Esophagus muscularis mucosa (tissue), 3 donors: ENCODE data around the gene ZNF532.

Experiments used
- POLR2A ChIP-seq: fragments of 450-650 bp; IDR thresholded peaks from one replicate; pipeline ENCODE4 v1.6.1; 2017; ENCODE audit warnings: antibody characterized with exemption, moderate library complexity, mild to moderate bottlenecking, low read depth
- POLR2AphosphoS5 ChIP-seq, 2 donors: sonication (generic); formaldehyde crosslinking; IDR thresholded peaks; one replicate each; pipeline ENCODE4 v1.6.1; 2017; ENCODE audit warnings: antibody characterized with exemption in 2 of 2
- TF ChIP-seq, protein P1 (sequence below), 3 experiments: fragments of 200-600 bp in 2 of 3; fragments of 450-650 bp in 1 of 3; sonication (generic) in 2 of 3; IDR thresholded peaks; one replicate each; pipeline ENCODE4 v1.5.1; 2017 to 2019; ENCODE audit warnings: antibody characterized with exemption in 3 of 3, mild to moderate bottlenecking in 2 of 3, moderate library complexity in 1 of 3

DNA sequence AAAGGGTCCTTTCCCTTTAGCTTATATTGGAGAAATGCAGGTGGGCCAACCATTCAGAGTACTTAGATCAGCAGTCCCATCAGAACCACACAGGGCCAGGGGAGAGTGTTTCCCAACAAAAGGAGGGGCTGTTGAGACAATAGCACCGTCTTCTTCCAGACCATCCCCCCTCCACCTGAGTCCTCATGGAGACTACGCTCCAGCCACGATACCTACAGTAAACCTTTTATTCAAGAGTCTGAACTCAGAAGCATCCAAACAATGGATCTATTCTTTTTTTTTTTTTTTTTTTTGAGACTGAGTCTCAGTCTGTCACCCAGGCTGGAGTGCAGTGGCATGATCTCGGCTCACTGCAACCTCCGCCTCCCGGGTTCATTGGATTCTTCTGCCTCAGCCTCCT lies 25.7 kb upstream of the ZNF532 start:
- TF ChIP-seq, protein P1, sequence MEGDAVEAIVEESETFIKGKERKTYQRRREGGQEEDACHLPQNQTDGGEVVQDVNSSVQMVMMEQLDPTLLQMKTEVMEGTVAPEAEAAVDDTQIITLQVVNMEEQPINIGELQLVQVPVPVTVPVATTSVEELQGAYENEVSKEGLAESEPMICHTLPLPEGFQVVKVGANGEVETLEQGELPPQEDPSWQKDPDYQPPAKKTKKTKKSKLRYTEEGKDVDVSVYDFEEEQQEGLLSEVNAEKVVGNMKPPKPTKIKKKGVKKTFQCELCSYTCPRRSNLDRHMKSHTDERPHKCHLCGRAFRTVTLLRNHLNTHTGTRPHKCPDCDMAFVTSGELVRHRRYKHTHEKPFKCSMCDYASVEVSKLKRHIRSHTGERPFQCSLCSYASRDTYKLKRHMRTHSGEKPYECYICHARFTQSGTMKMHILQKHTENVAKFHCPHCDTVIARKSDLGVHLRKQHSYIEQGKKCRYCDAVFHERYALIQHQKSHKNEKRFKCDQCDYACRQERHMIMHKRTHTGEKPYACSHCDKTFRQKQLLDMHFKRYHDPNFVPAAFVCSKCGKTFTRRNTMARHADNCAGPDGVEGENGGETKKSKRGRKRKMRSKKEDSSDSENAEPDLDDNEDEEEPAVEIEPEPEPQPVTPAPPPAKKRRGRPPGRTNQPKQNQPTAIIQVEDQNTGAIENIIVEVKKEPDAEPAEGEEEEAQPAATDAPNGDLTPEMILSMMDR (IDR thresholded peaks at IDR 0.05), result no peak
- TF ChIP-seq POLR2A (no peak), POLR2AphosphoS5 (IDR thresholded peaks at IDR 0.05) (no peak)
